Ishikawa (cell line): ENCODE measurements around the gene LDB3.

ENCODE experiments used
- EP300 ChIP-seq: IDR thresholded peaks from 2 replicates; pipeline ENCODE4 v1.6.1; 2012; ENCODE audit warnings: borderline replicate concordance
- FOXM1 ChIP-seq: IDR thresholded peaks from 2 replicates; pipeline ENCODE4 v1.6.1; 2012; ENCODE audit warnings: low read depth, borderline replicate concordance
- NFIC ChIP-seq: IDR thresholded peaks from 2 replicates; pipeline ENCODE4 v1.6.1; 2012
- RAD21 ChIP-seq: IDR thresholded peaks from 2 replicates; pipeline ENCODE4 v1.6.1; 2012; ENCODE audit warnings: low read depth
- TAF1 ChIP-seq: IDR thresholded peaks from 2 replicates; pipeline ENCODE4 v1.6.1; 2012; ENCODE audit warnings: low read depth, mild to moderate bottlenecking
- TEAD4 ChIP-seq: IDR thresholded peaks from 2 replicates; pipeline ENCODE4 v1.6.1; 2012
- ZBTB7A ChIP-seq: IDR thresholded peaks from 2 replicates; pipeline ENCODE4 v1.6.1; 2012; ENCODE audit warnings: low read depth
- TF ChIP-seq, protein P1 (sequence below): IDR thresholded peaks from 2 replicates; pipeline ENCODE4 v1.6.1; 2012; ENCODE audit warnings: low read depth, mild to moderate bottlenecking
- TF ChIP-seq, protein P2 (sequence below): IDR thresholded peaks from 2 replicates; pipeline ENCODE4 v1.6.1; 2012
- TF ChIP-seq, protein P3 (sequence below): IDR thresholded peaks from 2 replicates; pipeline ENCODE4 v1.6.1; 2012

DNA sequence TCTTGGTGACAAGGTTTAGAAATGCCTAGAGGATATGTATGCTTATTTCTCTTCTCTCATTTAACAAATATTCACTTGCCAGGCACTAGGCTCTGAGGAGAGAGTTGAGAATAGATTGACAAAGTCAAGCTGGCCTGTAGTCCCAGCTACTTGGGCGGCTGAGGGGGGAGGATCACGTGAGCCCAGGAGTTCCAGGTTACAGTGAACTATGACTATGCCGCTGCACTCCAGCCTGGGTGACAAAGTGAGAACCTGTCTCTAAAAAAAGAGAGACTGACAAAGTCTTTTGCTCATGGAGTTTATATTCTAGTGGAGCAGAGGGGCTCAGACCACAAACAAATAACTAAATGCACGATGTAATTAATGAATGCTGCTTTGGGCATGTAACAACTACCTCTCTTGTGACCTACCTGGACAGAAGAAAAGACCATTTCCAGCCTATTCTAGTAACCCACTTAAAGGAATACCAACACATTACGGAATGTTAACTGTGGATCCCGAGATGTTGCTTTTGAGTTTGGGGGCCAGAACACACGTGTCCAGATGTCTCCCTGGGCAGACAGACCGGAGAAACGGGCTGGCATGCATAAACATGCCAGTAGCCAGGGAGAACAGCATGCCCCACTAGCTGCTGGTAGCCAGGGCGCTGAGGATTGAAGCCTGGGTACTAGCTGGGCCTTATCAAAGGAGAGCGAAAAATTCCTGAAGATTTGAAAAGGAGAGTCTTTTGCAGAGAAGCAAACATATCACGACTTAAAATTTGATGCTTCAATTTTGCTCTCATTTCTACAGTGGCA lies 85.5 kb downstream of the LDB3 start:
- TF ChIP-seq, protein P1, sequence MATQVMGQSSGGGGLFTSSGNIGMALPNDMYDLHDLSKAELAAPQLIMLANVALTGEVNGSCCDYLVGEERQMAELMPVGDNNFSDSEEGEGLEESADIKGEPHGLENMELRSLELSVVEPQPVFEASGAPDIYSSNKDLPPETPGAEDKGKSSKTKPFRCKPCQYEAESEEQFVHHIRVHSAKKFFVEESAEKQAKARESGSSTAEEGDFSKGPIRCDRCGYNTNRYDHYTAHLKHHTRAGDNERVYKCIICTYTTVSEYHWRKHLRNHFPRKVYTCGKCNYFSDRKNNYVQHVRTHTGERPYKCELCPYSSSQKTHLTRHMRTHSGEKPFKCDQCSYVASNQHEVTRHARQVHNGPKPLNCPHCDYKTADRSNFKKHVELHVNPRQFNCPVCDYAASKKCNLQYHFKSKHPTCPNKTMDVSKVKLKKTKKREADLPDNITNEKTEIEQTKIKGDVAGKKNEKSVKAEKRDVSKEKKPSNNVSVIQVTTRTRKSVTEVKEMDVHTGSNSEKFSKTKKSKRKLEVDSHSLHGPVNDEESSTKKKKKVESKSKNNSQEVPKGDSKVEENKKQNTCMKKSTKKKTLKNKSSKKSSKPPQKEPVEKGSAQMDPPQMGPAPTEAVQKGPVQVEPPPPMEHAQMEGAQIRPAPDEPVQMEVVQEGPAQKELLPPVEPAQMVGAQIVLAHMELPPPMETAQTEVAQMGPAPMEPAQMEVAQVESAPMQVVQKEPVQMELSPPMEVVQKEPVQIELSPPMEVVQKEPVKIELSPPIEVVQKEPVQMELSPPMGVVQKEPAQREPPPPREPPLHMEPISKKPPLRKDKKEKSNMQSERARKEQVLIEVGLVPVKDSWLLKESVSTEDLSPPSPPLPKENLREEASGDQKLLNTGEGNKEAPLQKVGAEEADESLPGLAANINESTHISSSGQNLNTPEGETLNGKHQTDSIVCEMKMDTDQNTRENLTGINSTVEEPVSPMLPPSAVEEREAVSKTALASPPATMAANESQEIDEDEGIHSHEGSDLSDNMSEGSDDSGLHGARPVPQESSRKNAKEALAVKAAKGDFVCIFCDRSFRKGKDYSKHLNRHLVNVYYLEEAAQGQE: no peak
- TF ChIP-seq TAF1 (no peak), FOXM1 (no peak), ZBTB7A (no peak), RAD21 (no peak), TEAD4 (no peak), NFIC (no peak), EP300 (no peak)
- TF ChIP-seq, protein P2, sequence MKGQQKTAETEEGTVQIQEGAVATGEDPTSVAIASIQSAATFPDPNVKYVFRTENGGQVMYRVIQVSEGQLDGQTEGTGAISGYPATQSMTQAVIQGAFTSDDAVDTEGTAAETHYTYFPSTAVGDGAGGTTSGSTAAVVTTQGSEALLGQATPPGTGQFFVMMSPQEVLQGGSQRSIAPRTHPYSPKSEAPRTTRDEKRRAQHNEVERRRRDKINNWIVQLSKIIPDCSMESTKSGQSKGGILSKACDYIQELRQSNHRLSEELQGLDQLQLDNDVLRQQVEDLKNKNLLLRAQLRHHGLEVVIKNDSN: no peak
- TF ChIP-seq, protein P3, sequence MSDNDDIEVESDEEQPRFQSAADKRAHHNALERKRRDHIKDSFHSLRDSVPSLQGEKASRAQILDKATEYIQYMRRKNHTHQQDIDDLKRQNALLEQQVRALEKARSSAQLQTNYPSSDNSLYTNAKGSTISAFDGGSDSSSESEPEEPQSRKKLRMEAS: no peak
